K562 (cell line): ENCODE measurements around the gene ABLIM2. TPM values are rescaled to one million over a fixed set of nuclear protein-coding genes. Genes with fewer than 3 reads are reported as not detected.
A peak's percentile ranks its signal among the peaks of the same experiment; 100 is the strongest.

Source experiments
- BCLAF1 ChIP-seq, 2 experiments: fragments of 450-650 bp in 1 of 2; IDR thresholded peaks; 2 replicates each; pipeline ENCODE4 v1.6.1; 2011 to 2017; ENCODE audit warnings: low read depth in 2 of 2, antibody characterized with exemption in 1 of 2, borderline replicate concordance in 1 of 2, low read length in 1 of 2, mild to moderate bottlenecking in 1 of 2, mixed read lengths in 1 of 2; ENCODE audit not compliant: control insufficient read depth in 1 of 2
- CHD7 ChIP-seq: fragments of 200-600 bp; sonication (generic); IDR thresholded peaks from one replicate; pipeline ENCODE4 v1.6.1; 2012; ENCODE audit warnings: mild to moderate bottlenecking, low read depth, low read length, inconsistent platforms
- ESRRA ChIP-seq: fragments of 450-650 bp; IDR thresholded peaks from 2 replicates; pipeline ENCODE4 v1.6.1; 2014; ENCODE audit warnings: low read depth, mild to moderate bottlenecking, moderate library complexity, borderline replicate concordance
- GABPA ChIP-seq: fragments of 200-800 bp; sonication (Bioruptor generic); conservative IDR thresholded peaks from 2 replicates; pipeline ENCODE4 v1.6.1; 2016; ENCODE audit warnings: low read depth, missing genetic modification characterization, missing compliant biosample characterization
- MECOM ChIP-seq: fragments of 250-450 bp; sonication (Bioruptor Pico); IDR thresholded peaks from 2 replicates; pipeline ENCODE4 v1.8.0; 2022; ENCODE audit warnings: inconsistent platforms
- MTA2 ChIP-seq: fragments of 450-650 bp; IDR thresholded peaks from 2 replicates; pipeline ENCODE4 v1.6.1; 2016; ENCODE audit warnings: low read depth
- NCOR1 ChIP-seq: fragments of 450-650 bp; IDR thresholded peaks from 2 replicates; pipeline ENCODE4 v1.6.1; 2016; ENCODE audit warnings: mild to moderate bottlenecking, moderate library complexity
- POLR2B ChIP-seq: fragments of 450-650 bp; IDR thresholded peaks from 2 replicates; pipeline ENCODE4 v1.6.1; 2018; ENCODE audit warnings: low read depth; ENCODE audit not compliant: partially characterized antibody
- ZFPM2 ChIP-seq: fragments of 250-450 bp; sonication (Bioruptor Pico); IDR thresholded peaks from 2 replicates; pipeline ENCODE4 v1.5.1; 2022; ENCODE audit warnings: mild to moderate bottlenecking
- ZNF764 ChIP-seq: fragments of 250-450 bp; sonication (Bioruptor Pico); IDR thresholded peaks from 2 replicates; pipeline ENCODE4 v1.4.0; 2020; ENCODE audit warnings: low read depth, mild to moderate bottlenecking, moderate library complexity
- polyA plus RNA-seq, 8 experiments: library from polyadenylated mRNA; depleted of rRNA in 4 of 8; stranded (reverse) in 5 of 8; unstranded in 3 of 8; fragments of >200 nt; fragmentation: Nextera tagmentation in 2 of 8; fragmentation: Illumina TruSeq in 1 of 8; extraction: Ambion mirVana in 2 of 8; extraction: Trizol in 1 of 8; gene quantifications; 2 replicates each; pipeline versions ENCODE4 v1.2.1 to v1.2.3, GENCODE V29; 2011 to 2014; ENCODE audit warnings: inconsistent platforms in 1 of 8, missing spikeins in 1 of 8
- total RNA-seq, 7 experiments: library from RNA; depleted of rRNA in 6 of 7; stranded (reverse); fragments of >200 nt in 6 of 7; fragmentation: Illumina TruSeq in 2 of 7; extraction: Trizol in 2 of 7; gene quantifications; 2 replicates each; pipeline versions ENCODE4 v1.2.1 to v1.2.3, GENCODE V29; 2011 to 2021; ENCODE audit warnings: low replicate concordance in 1 of 7

Gene ABLIM2
- total and polyA plus RNA-seq, 9 of the 15 experiments (the other 6 are each of a cell fraction or from before 2014, with no cell fraction given), result not detected

- TF ChIP-seq ZNF764 (CRISPR knock-in tag) (no peak), ESRRA (peak; percentile 64), POLR2B (no peak), ZFPM2 (CRISPR knock-in tag) (no peak), MECOM (no peak), MTA2 (no peak), GABPA (no peak), BCLAF1 (IDR thresholded peaks at IDR 0.05; ENCODE audit: borderline replicate concordance in 1 of 2, control insufficient read depth in 1 of 2, low read depth in 2 of 2, low read length in 1 of 2) (no peak), NCOR1 (no peak), CHD7 (no peak)
These were observed 41.8 kb upstream of the ABLIM2 start (continued) for GRCh38 chr4:8200302-8200975.
